SK-N-SH treated with all-trans-retinoic acid at 6 μM for 48 hours (cell line): Measurements from ENCODE around the gene CYP1B1.

Experiments
- ATAC-seq: fragments of 200-7000 bp; cut with Tn5 transposase; 3 replicates; pipeline ENCODE4 v1.9.1; 2020; ENCODE audit warnings: mild to moderate bottlenecking, moderate library complexity
- ARNTL ChIP-seq: fragments of 450-650 bp; formaldehyde crosslinking; IDR thresholded peaks from 2 replicates; pipeline ENCODE4 v1.5.0; 2020; ENCODE audit warnings: low read depth, mild to moderate bottlenecking, moderate library complexity, borderline replicate concordance
- BACH2 ChIP-seq: fragments of 250-450 bp; sonication (Bioruptor Pico); IDR thresholded peaks from 2 replicates; pipeline ENCODE4 v1.9.0; 2021; ENCODE audit warnings: mild to moderate bottlenecking, borderline replicate concordance
- ESRRG ChIP-seq: fragments of 250-450 bp; sonication (Bioruptor Pico); IDR thresholded peaks from 2 replicates; pipeline ENCODE4 v1.6.1; 2021; ENCODE audit warnings: mild to moderate bottlenecking
- GLIS3 ChIP-seq: fragments of 250-450 bp; sonication (Bioruptor Pico); IDR thresholded peaks from 2 replicates; pipeline ENCODE4 v1.5.0; 2020; ENCODE audit warnings: mild to moderate bottlenecking, moderate library complexity
- ISL1 ChIP-seq: fragments of 250-450 bp; sonication (Bioruptor Pico); IDR thresholded peaks from 2 replicates; pipeline ENCODE4 v2.1.2; 2022; ENCODE audit warnings: mild to moderate bottlenecking, moderate library complexity
- POU6F1 ChIP-seq: fragments of 250-450 bp; sonication (Bioruptor Pico); IDR thresholded peaks from 2 replicates; pipeline ENCODE4 v1.8.0; 2021; ENCODE audit warnings: low read depth, mild to moderate bottlenecking, moderate library complexity, borderline replicate concordance
- PPARA ChIP-seq: fragments of 250-450 bp; sonication (Bioruptor Pico); IDR thresholded peaks from 2 replicates; pipeline ENCODE4 v1.5.0; 2020; ENCODE audit warnings: mild to moderate bottlenecking, borderline replicate concordance
- SNAI2 ChIP-seq: fragments of 250-450 bp; sonication (Bioruptor Pico); IDR thresholded peaks from 2 replicates; pipeline ENCODE4 v1.5.0; 2020; ENCODE audit warnings: mild to moderate bottlenecking, moderate library complexity
- TCF4 ChIP-seq: fragments of 250-450 bp; sonication (Bioruptor Pico); IDR thresholded peaks from 2 replicates; pipeline ENCODE4 v1.8.0; 2021; ENCODE audit warnings: mild to moderate bottlenecking, moderate library complexity, borderline replicate concordance
- TOX ChIP-seq: fragments of 250-450 bp; sonication (Bioruptor Pico); IDR thresholded peaks from 2 replicates; pipeline ENCODE4 v1.8.0; 2021; ENCODE audit warnings: mild to moderate bottlenecking, moderate library complexity, borderline replicate concordance
- TSHZ2 ChIP-seq: fragments of 250-450 bp; sonication (Bioruptor Pico); IDR thresholded peaks from 2 replicates; pipeline ENCODE4 v1.5.0; 2020; ENCODE audit warnings: mild to moderate bottlenecking, moderate library complexity
- ZC3H10 ChIP-seq: fragments of 250-450 bp; sonication (Bioruptor Pico); IDR thresholded peaks from 2 replicates; pipeline ENCODE4 v1.5.1; 2021; ENCODE audit warnings: mild to moderate bottlenecking, moderate library complexity
- ZFP30 ChIP-seq: fragments of 450-650 bp; formaldehyde crosslinking; IDR thresholded peaks from 2 replicates; pipeline ENCODE4 v1.5.0; 2022; ENCODE audit warnings: mild to moderate bottlenecking, moderate library complexity
- ZNF565 ChIP-seq: fragments of 450-650 bp; formaldehyde crosslinking; conservative IDR thresholded peaks from 2 replicates; pipeline ENCODE4 v1.5.0; 2020; ENCODE audit warnings: low read depth, mild to moderate bottlenecking, moderate library complexity
- ZNF70 ChIP-seq: fragments of 450-650 bp; formaldehyde crosslinking; IDR thresholded peaks from 2 replicates; pipeline ENCODE4 v1.5.0; 2020; ENCODE audit warnings: mild to moderate bottlenecking, moderate library complexity

Gene CYP1B1

GRCh38 chr2:38097258-38097987 lies 21.5 kb upstream of the CYP1B1 start:
- TF ChIP-seq ZNF70 (CRISPR knock-in tag) (no peak), TOX (CRISPR knock-in tag) (no peak), ZC3H10 (CRISPR knock-in tag) (no peak), ISL1 (CRISPR knock-in tag) (no peak), GLIS3 (no peak), ZNF565 (CRISPR knock-in tag) (no peak), BACH2 (no peak), SNAI2 (no peak), ZFP30 (CRISPR knock-in tag) (no peak)

GRCh38 chr2:38095996-38096861 lies 20.3 kb upstream of the CYP1B1 start:
- TF ChIP-seq ZNF70 (CRISPR knock-in tag) (no peak), TCF4 (CRISPR knock-in tag) (no peak), ZFP30 (CRISPR knock-in tag) (no peak), TOX (CRISPR knock-in tag) (no peak), TSHZ2 (CRISPR knock-in tag) (no peak), ZNF565 (CRISPR knock-in tag) (no peak), POU6F1 (CRISPR knock-in tag) (no peak), ARNTL (no peak)
- peak; percentile 75 for ATAC-seq

More at GRCh38 chr2:38097258-38097987, 21.5 kb upstream of the CYP1B1 start:
- ATAC-seq, result no peak; the same call in 2 of the 3 replicates

GRCh38 chr2:38095079-38095995 lies 19.4 kb upstream of the CYP1B1 start:
- ATAC-seq, result no peak
- no peak for TF ChIP-seq TOX (CRISPR knock-in tag)
- no peak for TF ChIP-seq PPARA
- no peak for TF ChIP-seq TSHZ2 (CRISPR knock-in tag)
- TF ChIP-seq ZFP30 (CRISPR knock-in tag), result no peak

- no peak for TF ChIP-seq ESRRG
- no peak for TF ChIP-seq ARNTL
- TF ChIP-seq BACH2, result no peak
- TF ChIP-seq ZNF70 (CRISPR knock-in tag), result no peak
- ATAC-seq, result no peak
These were observed 17.7 kb upstream of the CYP1B1 start for GRCh38 chr2:38093527-38094165.
